ENCODE data around the gene BHLHE40.

GRCh38 chr3:4987538-4988296, 8.5 kb downstream of the BHLHE40 start:
- TF ChIP-seq POLR2AphosphoS5 (IDR thresholded peaks at IDR 0.05) (no peak), CTCF (IDR thresholded peaks at IDR 0.05) (no peak), EP300 (IDR thresholded peaks at IDR 0.05) (no peak), POLR2A (IDR thresholded peaks at IDR 0.05) (no peak)
